Measurements from ENCODE around the gene C17orf114.

The C17orf114 gene

GRCh38 chr17:4823373-4824089, 21.4 kb upstream of the C17orf114 start:
- no peak for DNase-seq (ENCODE audit: low spot score)

- DNase-seq (ENCODE audit: low spot score) = no peak
Observed at GRCh38 chr17:4822835-4823234, 20.7 kb upstream of the C17orf114 start.

- no peak for DNase-seq (ENCODE audit: low spot score)
Observed at GRCh38 chr17:4818276-4818675, 16.1 kb upstream of the C17orf114 start.

GRCh38 chr17:4816826-4817225, 14.7 kb upstream of the C17orf114 start:
- no peak for DNase-seq (ENCODE audit: low spot score)

GRCh38 chr17:4815043-4815675, 13.0 kb upstream of the C17orf114 start:
- DNase-seq (ENCODE audit: low spot score) = no peak

GRCh38 chr17:4812690-4813089, 10.6 kb upstream of the C17orf114 start:
- no peak for DNase-seq (ENCODE audit: low spot score)

GRCh38 chr17:4811471-4811870, 9.3 kb upstream of the C17orf114 start:
- DNase-seq (ENCODE audit: low spot score) = no peak

- DNase-seq (ENCODE audit: low spot score) = no peak
Observed at GRCh38 chr17:4810696-4811290, 8.7 kb upstream of the C17orf114 start.

GRCh38 chr17:4808378-4808767, 6.2 kb upstream of the C17orf114 start:
- no peak for DNase-seq (ENCODE audit: low spot score)

- no peak for DNase-seq (ENCODE audit: low spot score)
Observed at GRCh38 chr17:4807605-4808377, 5.7 kb upstream of the C17orf114 start.

- DNase-seq (ENCODE audit: low spot score) = peak; percentile 88
Observed at GRCh38 chr17:4806777-4807604, 4.9 kb upstream of the C17orf114 start, which contains the start of gene PLD2. TSS of gene PLD2 (plus strand) at chr17:4807152. CDS start at chr17:4807773, 621 bp downstream.

GRCh38 chr17:4806456-4806776, 4.3 kb upstream of the C17orf114 start:
- no peak for DNase-seq (ENCODE audit: low spot score)

- no peak for DNase-seq (ENCODE audit: low spot score)
Observed at GRCh38 chr17:4800462-4801196, 1.5 kb downstream of the C17orf114 start.

- no peak for DNase-seq (ENCODE audit: low spot score)
Observed at GRCh38 chr17:4796552-4796920, 5.6 kb downstream of the C17orf114 start.

- no peak for DNase-seq (ENCODE audit: low spot score)
Observed at GRCh38 chr17:4795168-4795567, 7.0 kb downstream of the C17orf114 start.

- no peak for DNase-seq (ENCODE audit: low spot score)
Observed at GRCh38 chr17:4790705-4791088, 11.4 kb downstream of the C17orf114 start.

GRCh38 chr17:4789951-4790704, 12.0 kb downstream of the C17orf114 start:
- peak; percentile 80 for DNase-seq (ENCODE audit: low spot score)

GRCh38 chr17:4789701-4789950, 12.5 kb downstream of the C17orf114 start:
- no peak for DNase-seq (ENCODE audit: low spot score)

GRCh38 chr17:4788807-4789700, 13.1 kb downstream of the C17orf114 start, which contains the start of gene GLTPD2:
TSS of gene GLTPD2 (plus strand) at chr17:4788964. CDS start at chr17:4789012, 48 bp downstream.
- DNase-seq (ENCODE audit: low spot score) = peak; percentile 75
